Endothelial cell of umbilical vein (primary cell): ENCODE measurements around the gene RNF150. TPM values are rescaled to one million over a fixed set of nuclear protein-coding genes. Genes with fewer than 3 reads are reported as not detected.

Source experiments
- BruUV-seq: library from RNA; stranded (reverse); fragments of 400-500 nt; replicated peaks from 2 replicates; lab custom pipeline; 2021; lab: Mats Ljungman, UMichigan
- CTCF ChIA-PET: fragments of 300-600, 350-600 bp; sonication (Branson Sonifier 250); formaldehyde crosslinking; loops from one replicate; lab custom pipeline; 2021; ENCODE audit warnings: antibody characterized with exemption, inconsistent platforms; lab: Charles Lee
- POLR2A ChIA-PET: fragments of 300-600, 350-600 bp; sonication (Branson Sonifier 250); formaldehyde crosslinking; loops from one replicate; lab custom pipeline; 2021; ENCODE audit warnings: antibody characterized with exemption, inconsistent platforms; lab: Charles Lee
- DNase-seq: peaks from one replicate; pipeline ENCODE4 v3.0.0-alpha.2; 2011; ENCODE audit warnings: low read depth, low spot score
- FAIRE-seq: peaks from 2 replicates; lab custom pipeline; 2011; peaks lifted over from hg19 to GRCh38; lab: Jason Lieb, UNC
- H2AFZ ChIP-seq: 2 replicates; pipeline ENCODE4 v1.6.0; 2012; ENCODE audit warnings: low read depth, low read length, control low read depth, inconsistent platforms
- H3K27ac ChIP-seq: 2 replicates; pipeline ENCODE4 v1.5.1; 2011; ENCODE audit warnings: low read depth, mild to moderate bottlenecking, control low read depth, low read length, moderate library complexity; ENCODE audit not compliant: insufficient read depth
- H3K27me3 ChIP-seq, 2 experiments: 2 replicates each; pipeline versions ENCODE4 v1.6.0 to v1.6.1; 2011; ENCODE audit warnings: low read length in 2 of 2, mixed read lengths in 1 of 2; ENCODE audit not compliant: control insufficient read depth in 2 of 2, insufficient read depth in 2 of 2
- H3K36me3 ChIP-seq, 2 experiments: 2 replicates in 1 of 2; 3 replicates in 1 of 2; pipeline ENCODE4 v1.5.1; 2011; ENCODE audit warnings: low read length in 2 of 2, mild to moderate bottlenecking in 1 of 2, moderate library complexity in 1 of 2; ENCODE audit not compliant: control insufficient read depth in 2 of 2, insufficient read depth in 2 of 2; ENCODE audit errors: extremely low read depth in 1 of 2
- H3K4me1 ChIP-seq: 3 replicates; pipeline ENCODE4 v1.5.1; 2011; ENCODE audit warnings: mild to moderate bottlenecking, low read length; ENCODE audit not compliant: control insufficient read depth, insufficient read depth; ENCODE audit errors: extremely low read depth
- H3K4me2 ChIP-seq: 2 replicates; pipeline ENCODE4 v1.6.1; 2011; ENCODE audit warnings: low read length, control low read depth, mixed read lengths; ENCODE audit not compliant: insufficient read depth
- H3K4me3 ChIP-seq, 3 experiments: fragments of 200-600 bp in 1 of 3; sonication (generic), shearing (Covaris generic) in 1 of 3; replicated peaks in 1 of 3; 2 replicates each; pipeline ENCODE4 v1.5.1; 2011 to 2016; ENCODE audit warnings: control low read depth in 3 of 3, low read length in 3 of 3, mild to moderate bottlenecking in 2 of 3, inconsistent platforms in 1 of 3, low read depth in 1 of 3, moderate library complexity in 1 of 3; ENCODE audit not compliant: insufficient read depth in 1 of 3
- H3K79me2 ChIP-seq: 2 replicates; pipeline ENCODE4 v1.6.0; 2012; ENCODE audit warnings: low read length, inconsistent platforms; ENCODE audit not compliant: control insufficient read depth, insufficient read depth
- H3K9ac ChIP-seq: replicated peaks from 2 replicates; pipeline ENCODE3; 2011; ENCODE audit warnings: low read length, control low read depth; ENCODE audit not compliant: insufficient read depth; ENCODE audit errors: extremely low read depth
- H3K9me1 ChIP-seq: replicated peaks from 3 replicates; pipeline ENCODE4 v1.6.0; 2011; ENCODE audit warnings: mild to moderate bottlenecking, low read length; ENCODE audit not compliant: control insufficient read depth, insufficient read depth; ENCODE audit errors: extremely low read depth
- H3K9me3 ChIP-seq: replicated peaks from 2 replicates; pipeline ENCODE4 v1.5.1; 2012; ENCODE audit warnings: low read length, inconsistent platforms; ENCODE audit not compliant: control insufficient read depth, insufficient read depth
- H4K20me1 ChIP-seq: replicated peaks from 2 replicates; pipeline ENCODE3; 2011; ENCODE audit warnings: mild to moderate bottlenecking, low read length; ENCODE audit not compliant: control insufficient read depth, insufficient read depth; ENCODE audit errors: extremely low read depth
- EZH2 ChIP-seq: IDR thresholded peaks from 2 replicates; pipeline ENCODE4 v1.6.1; 2012; ENCODE audit warnings: borderline replicate concordance, low read depth, mild to moderate bottlenecking, moderate library complexity, low read length, inconsistent platforms; ENCODE audit not compliant: severe bottlenecking
- FOS ChIP-seq: IDR thresholded peaks from 2 replicates; pipeline ENCODE4 v1.6.1; 2011; ENCODE audit warnings: mild to moderate bottlenecking, low read length, moderate library complexity, borderline replicate concordance; ENCODE audit not compliant: insufficient read depth
- GATA2 ChIP-seq: IDR thresholded peaks from 2 replicates; pipeline ENCODE4 v1.7.0; 2011; ENCODE audit warnings: low read depth, mild to moderate bottlenecking, moderate library complexity, mixed read lengths, low read length; ENCODE audit not compliant: insufficient read length, insufficient read depth
- JUN ChIP-seq: IDR thresholded peaks from 2 replicates; pipeline ENCODE4 v1.6.1; 2011; ENCODE audit warnings: borderline replicate concordance, low read depth; ENCODE audit not compliant: insufficient read length, insufficient read depth
- MYC ChIP-seq: IDR thresholded peaks from one replicate; pipeline ENCODE4 v1.6.1; 2011; ENCODE audit warnings: mild to moderate bottlenecking, low read depth, low read length
- POLR2A ChIP-seq: IDR thresholded peaks from 2 replicates; pipeline ENCODE4 v1.6.1; 2012; ENCODE audit warnings: low read depth, mild to moderate bottlenecking, control low read depth, low read length
- POLR2AphosphoS5 ChIP-seq: IDR thresholded peaks from 2 replicates; pipeline ENCODE4 v1.6.1; 2012; ENCODE audit warnings: low read depth, mild to moderate bottlenecking, control low read depth, low read length, moderate library complexity; ENCODE audit not compliant: insufficient read depth
- dilution Hi-C: fragments of 300-500 bp; cut with MboI; formaldehyde crosslinking; loops from one replicate; pipeline ENCODE4 v1.15.0; 2019; ENCODE audit warnings: low sequenced_read_pairs; ENCODE audit not compliant: extremely low pct_ligation_motif_present
- intact Hi-C: fragments of 100-400 bp; cut with micrococcal nuclease; formaldehyde crosslinking; loops from one replicate; pipeline ENCODE4 v1.10.0; 2022
- polyA plus RNA-seq, 4 experiments: library from polyadenylated mRNA; depleted of rRNA in 3 of 4; stranded (reverse) in 3 of 4; unstranded in 1 of 4; fragments of >200 nt; gene quantifications; 2 replicates each; pipeline versions ENCODE4 v1.2.1 to v1.2.3, GENCODE V29; 2011 to 2012; ENCODE audit warnings: missing spikeins in 1 of 4
- total RNA-seq: library from RNA; stranded (reverse); gene quantifications from 2 replicates; pipeline ENCODE4 v1.2.3, GENCODE V29; 2021
- TF ChIP-seq, protein P1 (sequence below), 2 donors: IDR thresholded peaks; 1 replicate in 1 of 2; 2 replicates in 1 of 2; pipeline ENCODE4 v1.5.1; 2011; ENCODE audit warnings: low read length in 2 of 2, mild to moderate bottlenecking in 2 of 2, moderate library complexity in 2 of 2, control low read depth in 1 of 2, inconsistent platforms in 1 of 2, low read depth in 1 of 2; ENCODE audit not compliant: insufficient read depth in 1 of 2; ENCODE audit errors: extremely low read depth in 1 of 2

Gene RNF150
- total and polyA plus RNA-seq, 2 donors (not counting 3 experiments of a cell fraction or from before 2014, with no cell fraction given) = 0.33 to 0.35 TPM

DNA sequence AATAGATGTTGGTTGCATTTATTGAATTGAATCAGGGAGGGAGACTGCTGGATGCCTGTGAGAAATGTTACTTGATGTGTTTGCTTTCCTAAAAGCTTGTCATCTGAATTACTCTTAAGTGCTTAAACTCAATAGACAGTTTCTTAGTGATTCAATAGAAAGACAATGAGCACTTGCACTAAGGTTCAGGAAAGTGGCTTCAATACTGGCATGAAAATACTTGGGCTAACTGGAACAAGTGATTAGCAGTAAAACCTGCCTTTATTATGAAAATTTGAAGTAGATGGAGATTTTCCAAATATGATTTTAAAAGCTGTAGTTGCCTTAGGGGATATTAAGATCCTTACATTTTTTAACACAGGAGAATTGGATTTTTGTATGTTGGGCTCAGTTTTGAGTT is 123.3 kb downstream of the RNF150 start:
- Histone ChIP-seq H3K9ac (no peak overlapping the region), H2AFZ (no peak overlapping the region), H3K79me2 (no peaks in the 10 kb centered on the region), H4K20me1 (no peaks in the 10 kb centered on the region), H3K9me1 (no peaks in the 10 kb centered on the region), H3K4me2 (no peak overlapping the region), H3K9me3 (no peaks in the 10 kb centered on the region), H3K27ac (no peak overlapping the region), H3K4me1 (no peaks in the 10 kb centered on the region), H3K27me3 (no peaks in the 10 kb centered on the region), H3K4me3 (no peak overlapping the region), H3K36me3 (no peaks in the 10 kb centered on the region)
- no peak for FAIRE-seq
- BruUV-seq = no TSS peak
- dilution Hi-C loops (no loop called here), intact Hi-C loops (no loop called here)
- DNase-seq = no peak
- POLR2A ChIA-PET = no interaction called here
- TF ChIP-seq POLR2AphosphoS5 (no peak), EZH2 (no peak)
- TF ChIP-seq, protein P1, sequence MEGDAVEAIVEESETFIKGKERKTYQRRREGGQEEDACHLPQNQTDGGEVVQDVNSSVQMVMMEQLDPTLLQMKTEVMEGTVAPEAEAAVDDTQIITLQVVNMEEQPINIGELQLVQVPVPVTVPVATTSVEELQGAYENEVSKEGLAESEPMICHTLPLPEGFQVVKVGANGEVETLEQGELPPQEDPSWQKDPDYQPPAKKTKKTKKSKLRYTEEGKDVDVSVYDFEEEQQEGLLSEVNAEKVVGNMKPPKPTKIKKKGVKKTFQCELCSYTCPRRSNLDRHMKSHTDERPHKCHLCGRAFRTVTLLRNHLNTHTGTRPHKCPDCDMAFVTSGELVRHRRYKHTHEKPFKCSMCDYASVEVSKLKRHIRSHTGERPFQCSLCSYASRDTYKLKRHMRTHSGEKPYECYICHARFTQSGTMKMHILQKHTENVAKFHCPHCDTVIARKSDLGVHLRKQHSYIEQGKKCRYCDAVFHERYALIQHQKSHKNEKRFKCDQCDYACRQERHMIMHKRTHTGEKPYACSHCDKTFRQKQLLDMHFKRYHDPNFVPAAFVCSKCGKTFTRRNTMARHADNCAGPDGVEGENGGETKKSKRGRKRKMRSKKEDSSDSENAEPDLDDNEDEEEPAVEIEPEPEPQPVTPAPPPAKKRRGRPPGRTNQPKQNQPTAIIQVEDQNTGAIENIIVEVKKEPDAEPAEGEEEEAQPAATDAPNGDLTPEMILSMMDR (IDR thresholded peaks at IDR 0.05; ENCODE audit: extremely low read depth in 1 of 2, insufficient read depth in 1 of 2, low read depth in 1 of 2, low read length in 2 of 2) = no peak
- CTCF ChIA-PET = no interaction called here

DNA sequence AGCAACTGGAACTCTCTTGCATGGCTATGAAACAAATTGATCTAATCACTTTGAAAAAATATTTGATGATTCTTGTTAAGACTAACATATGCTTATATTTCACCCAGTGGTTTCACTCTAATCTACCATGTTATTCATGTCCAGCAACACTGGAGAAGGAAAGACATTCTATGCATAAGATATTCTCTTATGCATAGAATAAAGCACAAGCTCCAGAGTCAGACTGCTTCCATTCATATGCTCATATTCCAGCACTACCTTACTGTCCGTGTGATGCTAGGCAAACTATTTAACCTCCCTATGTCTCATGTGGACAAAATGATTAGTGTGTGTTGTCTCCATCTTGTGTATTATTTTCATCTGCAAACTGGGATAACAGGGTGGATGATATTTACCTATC is 124.1 kb downstream of the RNF150 start:
- Histone ChIP-seq H3K9me1 (no peaks in the 10 kb centered on the region), H4K20me1 (no peaks in the 10 kb centered on the region), H2AFZ (no peak overlapping the region), H3K4me1 (no peaks in the 10 kb centered on the region), H3K9me3 (no peaks in the 10 kb centered on the region), H3K9ac (no peak overlapping the region), H3K4me2 (no peak overlapping the region), H3K4me3 (no peak overlapping the region), H3K27ac (no peak overlapping the region), H3K36me3 (no peaks in the 10 kb centered on the region), H3K79me2 (no peaks in the 10 kb centered on the region), H3K27me3 (no peaks in the 10 kb centered on the region)
- ChIA-PET CTCF (no interaction called here), POLR2A (no interaction called here)
- no TSS peak for BruUV-seq
- dilution Hi-C loops (no loop called here), intact Hi-C loops (no loop called here)
- TF ChIP-seq FOS (no peak), POLR2A (no peak), JUN (no peak), GATA2 (no peak), EZH2 (no peak), MYC (no peak), POLR2AphosphoS5 (no peak)
- TF ChIP-seq, protein P1 (IDR thresholded peaks at IDR 0.05; ENCODE audit: extremely low read depth in 1 of 2, insufficient read depth in 1 of 2, low read depth in 1 of 2, low read length in 2 of 2) = no peak
- no peak for DNase-seq
- FAIRE-seq = no peak
